CD8-positive, alpha-beta memory T cell (primary cell): ENCODE data around the gene INHA. TPM values are rescaled to one million over a fixed set of nuclear protein-coding genes. Genes with fewer than 3 reads are reported as not detected.
A peak's percentile ranks its signal among the peaks of the same experiment; 100 is the strongest.

ENCODE experiments used
- CTCF ChIA-PET: fragments of 350-600 bp; sonication (Branson Sonifier 250); formaldehyde crosslinking; loops from one replicate; lab custom pipeline; 2021; ENCODE audit warnings: antibody characterized with exemption; lab: Charles Lee
- POLR2A ChIA-PET: fragments of 350-600 bp; sonication (Branson Sonifier 250); formaldehyde crosslinking; loops from one replicate; lab custom pipeline; 2021; ENCODE audit warnings: antibody characterized with exemption; lab: Charles Lee
- DNase-seq, 5 donors: peaks; one replicate each; pipeline versions ENCODE4 v3.0.0 to v3.0.0-alpha.2; 2020 to 2022; ENCODE audit warnings: mixed read lengths in 1 of 5
- H3K27ac ChIP-seq: one replicate; pipeline ENCODE4 v1.7.0; 2013; ENCODE audit warnings: low read depth, mild to moderate bottlenecking, low read length, moderate library complexity
- H3K27me3 ChIP-seq: 2 replicates; pipeline ENCODE4 v1.7.0; 2013; ENCODE audit warnings: low read length, mild to moderate bottlenecking; ENCODE audit not compliant: insufficient read depth, poor library complexity, severe bottlenecking
- H3K36me3 ChIP-seq: 2 replicates; pipeline ENCODE4 v1.7.0; 2013; ENCODE audit warnings: mild to moderate bottlenecking, low read length, moderate library complexity; ENCODE audit not compliant: insufficient read depth
- H3K4me1 ChIP-seq: 2 replicates; pipeline ENCODE4 v1.7.0; 2013; ENCODE audit warnings: mild to moderate bottlenecking, low read length, moderate library complexity; ENCODE audit not compliant: insufficient read depth
- H3K4me3 ChIP-seq: 2 replicates; pipeline ENCODE4 v1.7.0; 2013; ENCODE audit warnings: mild to moderate bottlenecking, low read length
- H3K9me3 ChIP-seq: 2 replicates; pipeline ENCODE4 v1.7.0; 2013; ENCODE audit warnings: mild to moderate bottlenecking, low read length
- H3K27ac Mint-ChIP-seq, 8 donors: one replicate each; pipeline ENCODE4 v1.8.0; 2020 to 2021; ENCODE audit warnings: mixed read lengths in 8 of 8, mild to moderate bottlenecking in 6 of 8, inconsistent platforms in 3 of 8, moderate library complexity in 3 of 8
- H3K27me3 Mint-ChIP-seq, 2 donors: one replicate each; pipeline ENCODE4 v1.8.0; 2020 to 2021; ENCODE audit warnings: mixed read lengths in 2 of 2, mild to moderate bottlenecking in 1 of 2, moderate library complexity in 1 of 2
- H3K36me3 Mint-ChIP-seq, 3 donors: one replicate each; pipeline ENCODE4 v1.8.0; 2020 to 2021; ENCODE audit warnings: mixed read lengths in 3 of 3, inconsistent platforms in 1 of 3, mild to moderate bottlenecking in 1 of 3
- H3K4me1 Mint-ChIP-seq, 3 donors: one replicate each; pipeline ENCODE4 v1.8.0; 2020 to 2021; ENCODE audit warnings: mixed read lengths in 3 of 3, inconsistent platforms in 1 of 3, mild to moderate bottlenecking in 1 of 3
- H3K4me3 Mint-ChIP-seq, 7 donors: one replicate each; pipeline ENCODE4 v1.8.0; 2020 to 2021; ENCODE audit warnings: mixed read lengths in 7 of 7, mild to moderate bottlenecking in 6 of 7, moderate library complexity in 4 of 7, inconsistent platforms in 2 of 7
- H3K9me3 Mint-ChIP-seq, 5 donors: one replicate each; pipeline ENCODE4 v1.8.0; 2020 to 2022; ENCODE audit warnings: mixed read lengths in 5 of 5, mild to moderate bottlenecking in 3 of 5, moderate library complexity in 2 of 5, inconsistent platforms in 1 of 5
- polyA plus RNA-seq: library from polyadenylated mRNA; unstranded; fragments of 300-500 nt; fragmentation: Illumina TruSeq; gene quantifications from one replicate; pipeline ENCODE4 v1.2.3, GENCODE V29; 2021
- total RNA-seq, 2 experiments: library from RNA; stranded (reverse); gene quantifications; one replicate each; pipeline ENCODE4 v1.2.3, GENCODE V29; 2021

Gene INHA
- total and polyA plus RNA-seq, 3 experiments from 2014 or later: not detected

DNA sequence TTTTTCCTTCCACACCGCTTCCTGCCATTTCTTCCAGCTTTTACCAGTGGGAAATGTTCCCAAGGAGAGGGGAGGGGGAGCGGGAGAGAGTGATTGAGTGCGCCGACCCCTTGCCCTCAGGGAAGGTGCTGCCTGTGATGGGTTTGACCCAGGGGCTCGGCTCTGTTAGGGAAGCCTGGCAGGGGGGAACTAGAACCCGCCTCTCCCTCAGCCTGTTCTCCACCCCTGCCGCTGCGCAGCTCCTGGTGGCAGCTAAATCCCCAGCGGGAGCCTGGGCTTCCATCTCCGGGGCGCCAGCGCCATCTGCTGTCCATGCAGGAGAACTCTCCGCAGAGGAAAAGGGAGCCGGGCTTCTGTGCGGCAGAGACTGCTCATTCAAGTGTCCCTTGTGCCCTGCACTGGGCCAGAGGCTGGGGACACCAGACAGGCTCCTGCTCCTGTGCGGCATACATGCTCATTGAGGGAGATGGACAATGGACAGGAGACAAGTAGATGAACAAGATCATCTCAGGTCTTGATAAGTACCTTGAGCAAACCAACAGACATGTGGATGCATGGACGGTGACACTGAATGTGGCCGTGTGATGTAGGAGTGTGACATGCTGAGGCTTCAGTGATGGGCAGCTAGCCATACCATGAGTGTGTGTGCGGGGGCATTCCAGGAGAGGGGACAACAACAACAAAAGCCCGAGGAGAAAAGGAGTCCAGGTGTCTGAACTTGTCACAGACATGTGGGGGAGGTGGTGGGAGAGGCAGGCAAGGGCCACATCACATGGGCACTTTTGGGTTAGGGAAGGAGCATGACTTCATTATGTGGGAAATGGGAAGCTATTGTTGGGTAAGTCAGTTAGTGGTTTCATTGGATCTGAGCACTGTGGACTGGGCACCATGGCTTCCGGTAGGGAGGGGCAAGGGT, 41.8 kb upstream of the INHA start:
- Mint-ChIP-seq H3K27ac (peak overlapping the region in 1 of 8 donors; percentile 45), H3K9me3 (no peaks in the 10 kb centered on the region), H3K36me3 (no peaks in the 10 kb centered on the region), H3K4me3 (no peak overlapping the region), H3K4me1 (peaks cover 0 to 4% (median 0%) of the 10 kb centered on the region in 3 donors), H3K27me3 (peaks cover 25 to 73% of the 10 kb centered on the region in 2 donors)
- DNase-seq: peak; percentile 75 to 87 (median 77)
- Histone ChIP-seq H3K4me1 (peaks cover 4% of the 10 kb centered on the region), H3K36me3 (no peaks in the 10 kb centered on the region), H3K27me3 (peaks cover 23% of the 10 kb centered on the region), H3K9me3 (no peaks in the 10 kb centered on the region), H3K4me3 (no peak overlapping the region), H3K27ac (no peak overlapping the region)
- ChIA-PET POLR2A (interaction anchor here (0.6 kb wide), 1 partner anchor 11 kb away, joined by 3 read pairs; no protein-coding TSS in a partner anchor), CTCF (interaction anchor here (0.6 to 7.4 kb wide), 45 partner anchors 10 to 548 kb away, joined by 3 to 102 read pairs (median 4); partner anchors contain the start of genes ASIC4, CHPF, DNAJB2 and DNPEP)

- POLR2A ChIA-PET: no interaction called here
- Mint-ChIP-seq H3K4me1 (peaks cover 0 to 4% (median 0%) of the 10 kb centered on the region in 3 donors), H3K27ac (peak overlapping the region in 1 of 8 donors; percentile 69), H3K4me3 (no peak overlapping the region), H3K27me3 (peaks cover 20 to 62% of the 10 kb centered on the region in 2 donors), H3K36me3 (no peaks in the 10 kb centered on the region), H3K9me3 (no peaks in the 10 kb centered on the region)
- no peak for DNase-seq
- no peak overlapping the region for H3K27ac ChIP-seq
- H3K27me3 ChIP-seq: peaks cover 16% of the 10 kb centered on the region
- CTCF ChIA-PET: interaction anchor here (0.8 to 7.4 kb wide), 14 partner anchors 10 to 550 kb away, joined by 3 to 102 read pairs (median 4); partner anchors contain the start of genes CHPF, GMPPA, STK11IP and TMEM198
- no peak overlapping the region for H3K4me3 ChIP-seq
- peaks cover 4% of the 10 kb centered on the region for H3K4me1 ChIP-seq
- no peaks in the 10 kb centered on the region for H3K9me3 ChIP-seq
- H3K36me3 ChIP-seq: no peaks in the 10 kb centered on the region
Observed at GRCh38 chr2:219531639-219532377, 40.3 kb upstream of the INHA start.

- Mint-ChIP-seq H3K36me3 (no peaks in the 10 kb centered on the region), H3K4me3 (no peak overlapping the region), H3K27me3 (peaks cover 20 to 57% of the 10 kb centered on the region in 2 donors), H3K4me1 (peaks cover 0 to 4% (median 0%) of the 10 kb centered on the region in 3 donors), H3K27ac (no peak overlapping the region), H3K9me3 (no peaks in the 10 kb centered on the region)
- H3K4me1 ChIP-seq: peaks cover 4% of the 10 kb centered on the region
- no peak overlapping the region for H3K4me3 ChIP-seq
- no peak for DNase-seq
- H3K9me3 ChIP-seq: no peaks in the 10 kb centered on the region
- no peak overlapping the region for H3K27ac ChIP-seq
- ChIA-PET POLR2A (no interaction called here), CTCF (interaction anchor here (0.8 to 7.4 kb wide), 7 partner anchors 9 to 130 kb away, joined by 3 to 102 read pairs (median 4); partner anchors contain the start of genes CHPF, GMPPA and TMEM198)
- peaks cover 16% of the 10 kb centered on the region for H3K27me3 ChIP-seq
- no peaks in the 10 kb centered on the region for H3K36me3 ChIP-seq
Observed at GRCh38 chr2:219532378-219532649, 39.8 kb upstream of the INHA start.

DNA sequence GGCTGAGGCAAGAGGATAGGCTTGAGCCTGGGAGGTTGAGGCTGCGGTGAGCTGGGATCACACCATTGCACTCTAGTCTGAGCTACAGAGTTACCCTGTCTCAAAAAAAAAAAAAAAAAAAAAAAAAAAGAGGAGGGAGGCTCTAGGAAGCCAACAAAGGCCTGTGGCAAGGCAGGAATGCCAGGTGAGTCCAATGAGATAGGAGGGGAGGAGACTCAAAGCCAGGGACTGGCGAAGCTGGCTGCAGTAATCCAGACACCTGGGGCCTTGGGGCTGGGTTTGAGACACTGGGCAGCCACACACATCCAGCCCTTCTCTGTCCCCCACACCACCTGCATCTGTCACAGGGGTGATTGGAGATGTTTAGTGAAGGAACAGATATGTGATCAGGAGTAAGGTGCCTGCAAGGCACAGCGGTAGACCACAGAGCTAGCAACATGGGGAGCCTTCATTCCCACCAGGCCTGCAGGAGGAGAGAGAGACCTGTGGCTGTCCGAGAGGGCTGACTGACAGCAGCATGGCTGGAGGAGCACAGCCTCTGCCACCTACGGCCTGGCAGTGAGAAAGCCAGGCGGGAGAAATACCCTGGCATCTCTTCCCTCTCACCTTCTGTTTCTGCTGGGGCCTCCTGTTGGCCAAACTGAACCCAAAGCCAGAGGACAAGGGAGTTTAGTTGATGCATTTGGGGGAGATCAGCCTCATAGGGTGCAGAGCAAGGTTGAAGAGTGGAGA, 38.0 kb upstream of the INHA start:
- Histone ChIP-seq H3K4me1 (peaks cover 4% of the 10 kb centered on the region), H3K9me3 (no peaks in the 10 kb centered on the region), H3K27me3 (peaks cover 16% of the 10 kb centered on the region), H3K4me3 (no peak overlapping the region), H3K36me3 (no peaks in the 10 kb centered on the region), H3K27ac (no peak overlapping the region)
- peaks cover 9 to 42% of the 10 kb centered on the region in 2 donors for H3K27me3 Mint-ChIP-seq
- peak overlapping the region in 1 of 7 donors; percentile 51 for H3K4me3 Mint-ChIP-seq
- CTCF ChIA-PET: interaction anchor here (0.7 to 6.0 kb wide), 2 partner anchors 7 to 58 kb away, joined by 3 to 44 read pairs; partner anchors contain the start of genes CHPF and TMEM198
- H3K27ac Mint-ChIP-seq: peak overlapping the region in 1 of 8 donors; percentile 75
- peaks cover 0 to 4% (median 0%) of the 10 kb centered on the region in 3 donors for H3K4me1 Mint-ChIP-seq
- POLR2A ChIA-PET: interaction anchor here (0.5 kb wide), 1 partner anchor 142 kb away, joined by 3 read pairs; no protein-coding TSS in a partner anchor
- no peak for DNase-seq
- no peaks in the 10 kb centered on the region for H3K9me3 Mint-ChIP-seq
- H3K36me3 Mint-ChIP-seq: peaks cover 0 to 3% (median 0%) of the 10 kb centered on the region in 3 donors

GRCh38 chr2:219536425-219536824, 35.7 kb upstream of the INHA start:
- Histone ChIP-seq H3K27me3 (no peaks in the 10 kb centered on the region), H3K36me3 (no peaks in the 10 kb centered on the region), H3K9me3 (no peaks in the 10 kb centered on the region), H3K27ac (no peak overlapping the region), H3K4me1 (peaks cover 3% of the 10 kb centered on the region), H3K4me3 (no peak overlapping the region)
- no peak overlapping the region for H3K4me3 Mint-ChIP-seq
- H3K27ac Mint-ChIP-seq: no peak overlapping the region
- H3K9me3 Mint-ChIP-seq: no peaks in the 10 kb centered on the region
- peaks cover 4 to 5% (median 4%) of the 10 kb centered on the region in 3 donors for H3K4me1 Mint-ChIP-seq
- CTCF ChIA-PET: interaction anchor here (2.1 kb wide), 1 partner anchor 41 kb away, joined by 8 read pairs; a partner anchor contains a TSS
- peaks cover 0 to 19% of the 10 kb centered on the region in 2 donors for H3K27me3 Mint-ChIP-seq
- DNase-seq: no peak
- peaks cover 0 to 12% (median under 1%) of the 10 kb centered on the region in 3 donors for H3K36me3 Mint-ChIP-seq
- POLR2A ChIA-PET: no interaction called here

DNA sequence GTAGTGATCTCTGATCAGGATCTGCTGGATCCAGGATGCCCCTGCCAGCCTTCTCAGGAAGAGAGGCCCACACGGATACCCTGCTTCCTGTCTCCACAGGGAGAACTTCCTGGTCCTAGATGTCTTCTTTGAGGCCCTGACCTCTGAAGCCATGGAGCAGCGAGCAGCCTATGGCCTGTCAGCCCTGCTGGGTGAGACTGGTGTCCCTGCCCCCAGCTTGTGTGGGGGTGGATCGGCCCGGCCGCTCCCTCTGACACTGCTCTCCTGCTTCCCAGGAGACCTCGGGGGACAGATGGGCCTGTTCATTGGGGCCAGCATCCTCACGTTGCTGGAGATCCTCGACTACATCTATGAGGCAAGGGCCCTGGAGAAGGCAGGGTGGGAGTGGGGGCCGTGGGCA, 35.1 kb upstream of the INHA start:
- Histone ChIP-seq H3K27ac (no peak overlapping the region), H3K9me3 (no peaks in the 10 kb centered on the region), H3K4me1 (peaks cover 8% of the 10 kb centered on the region), H3K4me3 (no peak overlapping the region), H3K36me3 (no peaks in the 10 kb centered on the region), H3K27me3 (no peaks in the 10 kb centered on the region)
- H3K27me3 Mint-ChIP-seq: peaks cover 1 to 15% of the 10 kb centered on the region in 2 donors
- POLR2A ChIA-PET: no interaction called here
- no peak overlapping the region for H3K4me3 Mint-ChIP-seq
- no peak for DNase-seq
- no peaks in the 10 kb centered on the region for H3K9me3 Mint-ChIP-seq
- CTCF ChIA-PET: interaction anchor here (2.1 kb wide), 1 partner anchor 41 kb away, joined by 8 read pairs; a partner anchor contains a TSS
- peak overlapping the region in 1 of 8 donors; percentile 32 for H3K27ac Mint-ChIP-seq
- H3K36me3 Mint-ChIP-seq: peaks cover 0 to 12% (median 2%) of the 10 kb centered on the region in 3 donors
- peaks cover 5 to 10% (median 7%) of the 10 kb centered on the region in 3 donors for H3K4me1 Mint-ChIP-seq
